HuH-7 (cell line): ENCODE measurements around the gene INSC.

Source experiments
- DNase-seq: peaks from one replicate; pipeline ENCODE4 v3.0.0; 2011; ENCODE audit warnings: low spot score

Gene INSC

DNA sequence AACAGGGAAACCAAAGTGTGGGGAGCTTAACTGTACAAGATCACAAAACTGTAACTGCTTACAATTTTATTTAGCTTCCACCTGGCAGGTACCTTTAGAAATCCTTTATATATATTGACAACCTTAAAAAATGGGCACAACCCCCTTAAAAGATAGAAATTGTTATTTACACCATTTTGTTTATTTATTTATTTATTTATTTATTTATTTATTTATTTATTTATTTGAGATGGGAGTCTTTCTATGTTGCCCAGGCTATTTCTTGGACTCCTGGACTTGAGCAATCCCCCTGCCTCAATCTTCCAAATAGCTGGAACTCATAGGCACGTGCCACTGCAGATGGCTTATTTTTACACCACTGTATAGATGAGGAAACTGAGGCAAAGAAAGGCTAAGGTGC is 74.5 kb downstream of the INSC start:
- no peak for DNase-seq

DNA sequence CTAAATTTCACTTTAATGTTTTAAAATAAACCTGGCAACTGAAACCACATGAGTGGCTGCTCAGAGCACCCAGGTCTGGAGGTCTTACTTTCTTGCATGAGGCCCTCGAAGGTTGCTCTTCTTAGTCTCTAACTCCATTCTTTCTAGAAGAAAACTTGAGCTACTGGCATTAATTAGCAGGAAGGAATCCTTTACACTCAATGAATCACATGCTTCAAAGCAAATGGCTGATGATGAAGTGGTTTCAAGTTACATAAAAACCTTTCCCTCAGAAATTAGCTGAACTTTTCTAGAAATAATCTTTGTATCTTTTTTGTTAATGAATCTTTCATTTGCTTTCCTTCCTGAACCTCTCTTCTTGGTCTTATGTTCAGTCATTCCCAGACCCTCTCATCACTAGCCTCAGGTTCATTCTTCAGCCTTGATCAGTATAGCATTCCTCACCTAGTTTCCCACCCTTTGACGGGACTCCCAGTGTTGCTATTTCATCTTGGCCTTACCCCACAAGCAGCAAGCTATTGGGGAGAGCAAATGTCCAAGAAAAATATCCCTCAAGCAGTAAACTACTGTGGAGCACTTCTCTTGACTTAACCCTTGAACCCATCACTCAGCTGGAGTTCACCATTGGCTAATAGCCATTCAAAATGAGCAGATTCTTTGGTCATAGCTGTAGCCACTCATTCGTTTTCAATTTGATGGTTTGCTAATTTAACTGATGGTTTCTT is 75.1 kb downstream of the INSC start:
- no peak for DNase-seq

- DNase-seq = no peak
Observed at GRCh38 chr11:15190611-15191010, 75.9 kb downstream of the INSC start.

GRCh38 chr11:15192005-15192556 is 77.4 kb downstream of the INSC start:
- no peak for DNase-seq

DNA sequence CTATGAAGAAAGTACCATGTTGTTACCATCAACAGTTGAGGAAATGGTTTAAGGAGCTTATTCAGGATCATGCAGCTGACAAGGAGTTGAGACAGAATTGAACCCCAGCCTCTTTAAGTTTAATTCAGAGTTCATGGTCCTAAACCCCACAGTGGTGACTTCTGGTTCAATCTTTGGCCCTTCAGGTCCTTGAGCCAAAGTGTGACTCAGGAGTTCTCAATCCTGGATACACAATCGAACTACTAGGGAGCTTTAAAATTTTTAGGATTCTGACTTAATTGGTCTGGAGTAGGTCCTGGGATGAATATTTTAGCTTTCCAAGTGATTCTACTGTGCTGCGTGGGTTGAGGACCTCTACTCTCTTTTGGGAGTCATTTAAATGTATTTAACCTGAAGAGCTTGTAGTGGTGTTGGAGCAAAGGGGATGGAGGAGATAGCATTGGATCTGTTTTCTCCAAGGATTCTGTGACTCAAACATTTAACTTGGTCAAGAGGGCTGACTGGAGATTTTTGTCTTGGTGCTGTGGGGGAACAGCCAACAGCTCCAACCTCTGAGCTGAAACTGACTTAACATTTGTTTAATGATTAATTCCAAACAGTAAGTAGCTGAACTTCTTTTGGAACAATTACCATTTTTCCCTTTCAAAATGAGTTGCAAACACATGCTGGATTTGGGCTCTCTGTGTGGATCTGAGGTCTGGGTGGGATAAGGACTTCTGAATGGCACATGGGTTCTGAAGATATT is 80.1 kb downstream of the INSC start:
- DNase-seq = no peak

DNA sequence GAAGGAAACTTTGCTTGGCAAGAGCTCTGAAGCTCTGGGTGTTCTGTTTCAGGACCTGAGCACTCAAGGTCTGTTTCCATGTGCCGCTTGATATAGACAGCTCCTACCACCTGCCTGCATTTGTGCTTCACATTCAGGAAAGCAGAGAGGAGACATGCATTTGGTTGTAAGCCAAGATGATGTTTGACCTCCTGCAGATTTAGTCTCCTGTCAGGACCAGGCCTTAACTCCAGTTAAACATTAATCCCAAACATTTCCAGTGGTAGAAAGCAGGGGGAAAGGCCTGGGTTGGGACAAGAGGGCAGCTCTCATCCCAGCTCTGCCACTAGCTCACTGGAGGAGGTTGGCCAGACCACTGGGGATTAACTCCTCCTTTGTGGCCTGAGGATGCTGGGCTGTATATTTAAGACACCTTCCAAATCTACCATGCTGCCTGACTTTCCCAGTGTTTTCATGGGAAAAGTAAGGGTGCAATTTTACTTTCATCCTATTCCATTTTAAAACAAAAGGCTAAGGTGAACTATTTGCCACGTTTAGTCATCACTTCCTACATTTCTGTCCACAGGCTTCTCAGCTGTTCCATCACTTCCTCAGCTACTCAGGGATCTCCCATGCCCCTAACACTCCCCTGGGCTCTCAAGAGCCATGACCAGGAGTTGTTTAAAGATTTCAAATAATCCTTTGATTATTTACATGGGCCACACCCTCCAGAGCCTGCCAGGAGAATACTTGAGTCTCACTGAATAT is 80.9 kb downstream of the INSC start:
- DNase-seq = peak; percentile 69

- DNase-seq = no peak
Observed at GRCh38 chr11:15196704-15197103, 82.0 kb downstream of the INSC start.

DNA sequence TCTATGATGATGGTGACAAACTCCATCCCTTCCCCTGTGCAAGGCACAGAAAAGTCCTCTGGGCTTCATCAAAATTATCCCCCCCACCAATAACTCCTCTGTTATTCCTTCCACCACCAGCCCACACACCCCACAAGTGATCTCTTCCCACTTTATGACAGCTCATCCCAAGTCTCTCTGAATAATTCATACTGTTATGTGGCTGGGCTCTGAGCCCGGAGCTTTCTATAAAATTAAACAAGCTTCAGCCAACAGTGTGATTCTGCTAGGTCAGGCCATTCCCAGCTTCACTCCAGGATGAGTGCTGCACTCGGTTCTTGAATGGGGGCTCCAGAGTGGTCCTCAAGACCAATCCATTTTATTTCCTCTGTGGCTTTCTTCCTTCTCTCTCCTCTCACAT is 83.0 kb downstream of the INSC start:
- DNase-seq = no peak

GRCh38 chr11:15198284-15198683 is 83.6 kb downstream of the INSC start:
- DNase-seq = no peak

DNA sequence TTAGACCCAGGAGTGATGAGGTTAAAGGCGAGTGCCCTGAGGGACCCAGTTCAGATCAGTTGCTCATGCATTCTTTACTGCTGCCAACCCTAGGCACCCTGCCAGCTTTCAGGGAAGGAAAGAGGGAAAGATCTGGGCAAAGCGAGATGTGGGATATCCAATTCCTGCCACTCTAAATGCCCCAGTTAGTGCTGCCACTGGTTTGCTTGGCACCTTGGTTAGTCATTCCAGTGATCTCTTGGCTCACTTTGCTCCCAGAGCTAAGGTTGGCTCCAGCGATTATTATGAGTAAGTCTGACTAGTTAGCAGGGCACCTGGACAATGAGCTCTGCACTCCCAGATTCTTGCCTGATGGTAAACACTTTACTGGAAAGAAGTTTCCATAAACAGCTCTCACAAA is 85.0 kb downstream of the INSC start:
- DNase-seq = no peak

GRCh38 chr11:15200696-15201095 is 86.0 kb downstream of the INSC start:
- DNase-seq = no peak

DNA sequence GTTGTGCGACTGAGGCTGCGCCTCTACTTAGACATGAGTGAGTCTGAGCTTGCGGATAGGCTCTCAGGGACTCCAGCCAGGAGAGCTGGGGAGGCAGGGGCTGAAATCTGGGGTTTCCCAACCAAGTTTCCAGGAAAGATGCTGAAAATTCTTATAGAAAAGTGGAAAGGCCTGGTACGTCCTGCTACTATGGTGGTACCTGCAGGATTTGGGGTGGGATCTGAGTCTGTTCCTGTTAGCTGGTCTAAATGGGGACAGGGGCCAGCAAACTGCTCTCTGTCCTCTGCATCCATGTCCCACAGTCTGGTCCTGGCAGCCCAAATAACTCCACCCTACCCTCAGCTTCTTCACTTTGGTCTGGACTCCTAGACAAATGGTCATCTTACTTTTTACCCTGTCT is 86.9 kb downstream of the INSC start:
- no peak for DNase-seq

DNA sequence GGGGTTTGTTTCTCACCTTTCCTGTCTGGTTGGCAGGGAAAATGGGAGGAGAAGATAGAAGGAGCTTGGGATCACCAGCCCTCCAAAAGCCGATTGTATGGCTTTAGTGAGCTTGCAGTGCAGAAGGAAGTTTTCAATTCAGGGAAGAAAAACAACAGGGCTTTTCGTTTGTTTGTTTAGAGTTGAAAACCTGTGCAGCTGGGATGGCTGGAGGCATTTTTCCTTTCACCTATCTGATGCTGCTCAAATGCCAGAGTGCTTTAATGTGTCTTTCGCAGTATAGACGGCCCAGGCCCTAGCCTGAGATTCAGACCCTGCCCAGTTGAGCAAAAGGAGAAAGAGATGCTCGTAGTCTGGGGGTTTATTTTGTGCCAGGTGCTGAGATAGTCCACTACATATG is 87.9 kb downstream of the INSC start:
- DNase-seq = no peak

DNA sequence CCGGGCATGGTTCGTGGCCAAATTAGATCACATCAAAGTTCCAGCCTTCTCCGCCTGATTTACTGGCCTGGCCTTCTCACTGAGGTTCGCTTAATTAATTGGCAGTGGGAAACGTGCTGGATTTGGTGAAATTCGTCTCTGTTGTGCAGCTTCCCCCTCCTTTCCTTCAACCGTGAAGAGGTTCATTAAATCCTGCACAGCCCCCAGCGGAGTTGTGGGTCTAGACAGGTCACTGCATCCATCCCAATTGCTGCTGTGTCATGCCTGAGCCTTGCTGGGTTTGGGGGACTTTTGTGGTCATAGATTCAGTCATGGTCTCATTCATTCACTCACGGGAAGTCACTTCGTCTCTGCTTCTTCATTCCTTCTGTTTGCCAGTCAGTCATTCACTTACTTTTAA is 90.0 kb downstream of the INSC start:
- DNase-seq = no peak

- DNase-seq = no peak
Observed at GRCh38 chr11:15206791-15207190, 92.1 kb downstream of the INSC start.

- DNase-seq = peak; percentile 73
Observed at GRCh38 chr11:15208378-15209222, 93.9 kb downstream of the INSC start.

DNA sequence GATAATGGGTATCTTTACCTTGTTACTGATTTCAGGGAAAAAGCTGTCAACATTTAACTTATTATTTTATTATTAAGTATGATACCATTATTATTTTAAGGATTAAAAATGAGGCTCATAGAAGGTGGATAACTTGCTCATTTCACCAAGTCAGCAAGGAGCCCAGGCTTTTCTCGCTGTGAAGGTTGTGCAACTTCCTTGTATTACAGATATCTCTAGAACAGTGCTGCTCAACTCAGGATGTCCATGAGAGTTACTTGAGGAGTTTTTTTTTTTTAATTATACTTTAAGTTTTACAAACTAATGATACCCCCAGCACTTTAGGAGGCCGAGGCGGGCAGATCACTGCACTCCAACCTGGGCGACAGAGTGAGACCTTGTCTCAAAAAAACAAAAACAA is 98.2 kb downstream of the INSC start:
- no peak for DNase-seq

- no peak for DNase-seq
Observed at GRCh38 chr11:15213471-15214231, 98.9 kb downstream of the INSC start.

GRCh38 chr11:15215005-15215404 is 100.3 kb downstream of the INSC start:
- no peak for DNase-seq

- no peak for DNase-seq
Observed at GRCh38 chr11:15216678-15217077, 102.0 kb downstream of the INSC start.

- DNase-seq = no peak
Observed at GRCh38 chr11:15217416-15217815, 102.7 kb downstream of the INSC start.
